Skeletal muscle tissue (tissue), 4 donors: ENCODE measurements around the gene GIMAP8. TPM values are rescaled to one million over a fixed set of nuclear protein-coding genes. Genes with fewer than 3 reads are reported as not detected.

Experiments used
- H3K27ac ChIP-seq: one replicate; pipeline ENCODE4 v1.7.0; 2013; ENCODE audit warnings: mild to moderate bottlenecking, low read depth, low read length, inconsistent platforms
- H3K27me3 ChIP-seq, 3 donors: one replicate each; pipeline ENCODE4 v1.7.0; 2013; ENCODE audit warnings: low read length in 3 of 3; ENCODE audit not compliant: control insufficient read depth in 3 of 3, insufficient read depth in 3 of 3
- H3K36me3 ChIP-seq, 3 donors: one replicate each; pipeline ENCODE4 v1.7.0; 2013; ENCODE audit warnings: low read length in 3 of 3; ENCODE audit not compliant: control insufficient read depth in 3 of 3, insufficient read depth in 3 of 3
- H3K4me1 ChIP-seq, 3 donors: one replicate each; pipeline ENCODE4 v1.7.0; 2013; ENCODE audit warnings: low read length in 3 of 3, mild to moderate bottlenecking in 3 of 3; ENCODE audit not compliant: control insufficient read depth in 3 of 3, insufficient read depth in 3 of 3
- H3K4me3 ChIP-seq, 3 donors: one replicate each; pipeline ENCODE4 v1.7.0; 2013; ENCODE audit warnings: low read length in 3 of 3
- H3K9ac ChIP-seq, 3 donors: one replicate each; pipeline ENCODE4 v1.7.0; 2013; ENCODE audit warnings: low read length in 3 of 3, mild to moderate bottlenecking in 3 of 3, moderate library complexity in 2 of 3, low read depth in 1 of 3
- H3K9me3 ChIP-seq, 3 donors: one replicate each; pipeline ENCODE4 v1.7.0; 2013; ENCODE audit warnings: low read length in 3 of 3; ENCODE audit not compliant: control insufficient read depth in 3 of 3
- total RNA-seq: library from RNA; depleted of rRNA; stranded (reverse); fragments of >200 nt; gene quantifications from one replicate; pipeline ENCODE4 v1.2.3, GENCODE V29; 2014
- donor health status: Osteomylitis.

Gene GIMAP8
- total RNA-seq, 1 donor from 2014 or later, result 12.0 TPM

DNA sequence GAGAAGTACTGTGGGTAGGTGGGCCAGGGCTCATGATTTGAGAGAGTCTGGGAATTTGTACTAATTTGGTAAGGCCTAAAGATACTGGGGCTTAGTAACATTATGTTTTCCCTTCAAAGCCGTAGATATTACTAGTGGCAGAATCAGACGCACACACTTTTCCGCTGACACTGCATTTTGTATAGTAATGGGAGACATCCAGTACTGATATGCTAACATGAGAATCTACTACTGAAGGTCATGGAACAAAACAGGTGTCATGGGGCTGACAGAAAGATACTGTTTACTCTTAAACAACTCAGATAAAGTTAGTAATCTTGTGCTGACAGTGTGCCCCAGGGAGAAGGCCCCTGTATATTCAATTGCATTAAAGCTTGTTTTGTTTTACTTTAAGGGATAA lies 53.2 kb downstream of the GIMAP8 start:
- no peaks in the 10 kb centered on the region for H3K27me3 ChIP-seq
- no peaks in the 10 kb centered on the region for H3K4me1 ChIP-seq
- H3K9ac ChIP-seq, result no peak overlapping the region
- H3K9me3 ChIP-seq, result no peaks in the 10 kb centered on the region
- H3K36me3 ChIP-seq, result no peaks in the 10 kb centered on the region
- no peak overlapping the region for H3K27ac ChIP-seq
- no peak overlapping the region for H3K4me3 ChIP-seq

DNA sequence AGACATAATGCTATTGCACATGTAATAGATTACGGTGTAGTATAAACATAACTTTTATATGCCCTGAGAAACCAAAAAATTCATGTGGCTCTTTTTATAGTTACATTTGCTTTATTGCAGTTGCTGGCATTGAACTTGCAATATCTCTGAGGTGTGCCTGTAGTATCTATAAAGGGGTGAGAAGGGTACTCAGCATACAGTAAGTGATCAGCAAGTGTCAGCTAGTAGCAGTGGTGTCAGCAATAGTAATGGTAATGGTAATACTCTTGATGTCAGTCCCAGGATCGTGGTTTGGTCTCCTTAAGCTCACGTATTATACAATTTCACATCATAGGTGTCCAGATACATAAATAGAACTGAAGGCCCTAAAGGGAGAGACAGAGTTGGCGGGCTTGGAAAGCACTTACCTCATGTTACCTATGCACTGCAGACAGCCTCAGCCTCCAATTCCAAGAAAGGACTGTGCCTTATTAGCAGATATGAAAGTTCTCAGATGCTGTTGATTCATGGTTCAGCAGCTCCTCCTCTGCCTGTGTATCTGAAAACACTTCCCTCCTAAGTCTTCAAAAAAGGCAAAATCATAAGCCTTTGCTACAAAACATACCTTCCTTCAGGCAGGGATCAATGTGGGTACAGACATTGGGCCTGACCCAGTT lies 57.6 kb downstream of the GIMAP8 start:
- no peak overlapping the region for H3K4me3 ChIP-seq

DNA sequence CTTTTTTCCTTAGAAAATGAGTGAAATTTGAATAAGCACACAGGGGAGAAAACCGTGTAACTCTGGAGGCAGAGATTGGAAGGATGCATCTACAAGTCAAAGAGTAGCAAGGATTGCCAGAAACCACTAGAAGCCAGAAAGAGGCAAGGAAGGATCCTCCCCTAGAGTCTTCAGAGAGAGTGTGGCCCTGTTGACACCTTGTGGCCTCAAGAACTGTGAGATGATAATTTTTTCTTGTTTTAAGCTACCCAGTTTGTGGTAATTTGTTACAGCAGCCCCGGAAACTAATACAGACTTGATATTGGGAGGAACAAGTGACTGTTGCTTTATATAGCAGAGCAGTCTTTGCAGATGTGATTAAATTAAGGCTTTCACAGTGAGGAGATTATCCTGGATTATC lies 60.6 kb downstream of the GIMAP8 start:
- Histone ChIP-seq H3K4me1 (no peaks in the 10 kb centered on the region), H3K36me3 (no peaks in the 10 kb centered on the region), H3K4me3 (no peak overlapping the region), H3K27ac (no peak overlapping the region), H3K9me3 (no peaks in the 10 kb centered on the region), H3K9ac (no peak overlapping the region), H3K27me3 (no peaks in the 10 kb centered on the region)

More for the DNA sequence above, 57.6 kb downstream of the GIMAP8 start:
- H3K9ac ChIP-seq, result no peak overlapping the region
- H3K9me3 ChIP-seq, result no peaks in the 10 kb centered on the region
- H3K4me1 ChIP-seq, result no peaks in the 10 kb centered on the region
- H3K27ac ChIP-seq, result no peak overlapping the region
- no peaks in the 10 kb centered on the region for H3K27me3 ChIP-seq
- H3K36me3 ChIP-seq, result no peaks in the 10 kb centered on the region

DNA sequence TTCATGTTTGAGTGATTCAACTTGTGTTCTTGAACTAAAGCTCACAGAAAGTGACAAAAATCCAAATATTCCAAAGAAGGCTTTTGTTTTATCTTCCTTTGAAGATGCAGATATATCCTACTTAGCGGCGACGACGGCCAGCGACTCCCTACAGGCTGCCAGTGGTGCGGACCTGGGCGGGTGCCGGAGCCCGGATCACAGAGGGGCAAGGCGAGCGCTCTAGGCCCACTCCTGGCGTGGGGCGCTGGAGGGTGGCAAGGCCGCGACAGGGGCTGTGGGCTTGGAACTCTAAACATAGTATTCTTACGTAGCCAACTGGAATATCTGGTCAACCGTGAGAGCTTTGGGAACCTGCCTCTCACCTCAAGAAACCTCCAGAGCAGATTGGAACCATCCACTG lies 63.3 kb downstream of the GIMAP8 start:
- peak overlapping the region in 2 of 3 donors; percentile 23 to 76 for H3K4me3 ChIP-seq
- H3K9ac ChIP-seq, result peak overlapping the region in 1 of 3 donors; percentile 57
- H3K4me1 ChIP-seq, result no peaks in the 10 kb centered on the region
- no peaks in the 10 kb centered on the region for H3K36me3 ChIP-seq
- peak overlapping the region; percentile 75 for H3K27ac ChIP-seq
- no peaks in the 10 kb centered on the region for H3K9me3 ChIP-seq
- H3K27me3 ChIP-seq, result no peaks in the 10 kb centered on the region

DNA sequence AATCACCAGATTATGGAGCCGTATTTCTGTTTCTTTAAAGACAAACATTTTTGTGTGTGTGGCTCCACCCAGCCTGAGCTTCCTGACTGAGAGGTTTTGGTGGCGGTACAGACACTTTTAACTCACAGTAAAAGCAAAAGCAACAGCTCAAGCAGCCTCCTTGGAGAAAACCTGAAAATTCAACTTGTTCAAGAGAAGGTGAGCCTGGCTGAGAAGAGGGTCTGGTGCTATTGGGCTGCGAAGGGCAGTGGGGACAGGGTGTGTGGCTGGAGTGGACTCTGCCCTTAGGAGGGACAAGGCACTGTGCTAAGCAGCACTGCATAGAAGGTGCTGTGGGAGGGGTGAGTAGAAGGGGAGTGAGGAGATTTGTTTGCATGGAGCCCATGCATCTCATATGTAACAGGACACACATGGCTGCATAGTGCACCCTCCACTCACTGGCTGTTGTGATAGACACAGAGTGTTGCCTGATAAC lies 64.4 kb downstream of the GIMAP8 start, which contains the start of gene GIMAP7:
Gene GIMAP7, plus strand, starts transcription at position 125 of the 475 bp plus-strand sequence. CDS start 5,103 bp downstream, outside the sequence.
- Histone ChIP-seq H3K4me3 (peak within 1 kb of the TSS; percentile 66 to 76 (median 72)), H3K27ac (peak within 1 kb of the TSS; percentile 75), H3K36me3 (no peaks in the 10 kb centered on the region), H3K9me3 (no peaks in the 10 kb centered on the region), H3K27me3 (no peaks in the 10 kb centered on the region), H3K4me1 (no peaks in the 10 kb centered on the region), H3K9ac (peak within 1 kb of the TSS; percentile 50 to 77 (median 75))

DNA sequence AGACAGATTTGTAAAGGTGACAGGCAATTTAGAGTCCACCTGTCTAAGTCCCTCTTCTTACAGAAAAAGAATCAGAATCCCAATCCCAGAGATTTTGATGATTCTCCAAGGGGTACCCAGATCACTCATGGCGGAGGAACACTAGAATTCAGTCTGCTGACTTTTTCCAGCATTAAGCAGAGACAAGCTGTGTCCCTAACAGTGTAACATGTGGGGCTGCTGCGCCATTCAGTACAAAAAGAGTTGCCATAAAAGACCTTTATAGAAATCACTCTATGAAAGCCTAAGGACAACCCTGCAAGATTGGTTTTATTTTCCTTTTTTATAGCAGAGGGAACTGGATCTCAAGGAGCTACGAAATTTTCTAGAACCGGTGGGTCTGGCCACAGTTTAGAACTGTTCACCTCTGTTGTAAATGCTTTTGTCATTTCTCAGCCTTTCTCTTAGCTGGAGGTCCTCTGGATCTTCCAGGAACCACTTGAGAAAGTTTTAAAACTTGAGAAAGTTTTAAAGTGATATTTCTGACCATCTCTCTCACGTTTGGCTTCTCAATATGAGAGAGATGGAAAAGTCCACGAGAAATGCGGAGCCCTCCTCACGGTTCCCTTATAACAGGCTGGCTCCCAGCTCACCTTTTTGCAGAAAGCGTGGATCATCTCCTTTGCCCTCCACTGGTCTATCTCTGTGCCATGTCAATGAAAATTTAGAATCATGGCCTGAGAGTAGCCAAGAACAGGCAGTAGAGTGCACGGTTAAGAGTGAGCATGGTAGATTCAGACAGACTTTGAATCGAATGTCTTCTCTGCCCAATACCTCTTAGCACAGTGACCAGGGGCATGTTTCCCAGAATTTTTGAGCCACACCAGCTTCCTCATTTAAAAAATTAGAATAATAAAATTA lies 65.1 kb downstream of the GIMAP8 start:
- Histone ChIP-seq H3K27me3 (no peaks in the 10 kb centered on the region), H3K36me3 (no peaks in the 10 kb centered on the region), H3K27ac (peak overlapping the region; percentile 75), H3K4me1 (no peaks in the 10 kb centered on the region), H3K4me3 (peak overlapping the region; percentile 66 to 76 (median 72)), H3K9ac (peak overlapping the region; percentile 50 to 77 (median 75)), H3K9me3 (no peaks in the 10 kb centered on the region)

DNA sequence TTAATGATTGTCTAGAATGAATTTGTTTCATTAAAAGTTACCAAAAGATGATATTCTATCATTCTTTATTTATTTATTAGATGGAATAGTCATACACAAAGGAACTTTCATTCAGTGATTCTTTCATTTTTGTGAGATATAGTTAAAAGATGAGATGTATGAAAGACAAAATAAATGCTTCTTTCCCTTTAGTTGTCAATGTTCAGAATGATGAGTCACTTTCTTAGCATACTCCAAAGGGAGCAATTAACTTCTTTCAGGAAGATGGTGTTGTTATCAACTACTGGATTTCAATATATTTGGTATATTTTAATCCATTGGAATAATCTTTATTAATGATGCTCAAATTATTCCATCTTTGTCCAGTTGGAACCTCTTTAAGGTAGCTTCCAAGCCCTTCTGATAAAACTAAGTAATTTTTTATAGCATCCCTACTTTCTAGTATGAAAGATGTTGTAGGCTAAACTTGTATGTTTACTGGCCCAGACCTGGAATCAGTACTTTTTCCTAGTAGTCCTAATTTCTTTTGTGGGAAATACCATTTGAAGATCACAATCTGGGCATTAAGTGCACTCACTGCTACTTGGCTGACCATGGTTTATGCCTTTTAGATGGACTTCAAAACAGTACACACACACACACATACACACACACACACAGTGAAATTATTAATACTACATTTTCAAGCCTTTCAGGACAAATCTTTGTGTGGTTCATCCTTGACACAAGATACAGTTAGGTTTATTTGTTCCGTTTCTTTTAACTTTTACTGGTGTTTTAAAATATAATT lies 66.7 kb downstream of the GIMAP8 start:
- Histone ChIP-seq H3K4me3 (peak overlapping the region; percentile 27 to 76 (median 38)), H3K36me3 (no peaks in the 10 kb centered on the region), H3K27ac (peak overlapping the region; percentile 75), H3K9me3 (no peaks in the 10 kb centered on the region), H3K9ac (peak overlapping the region; percentile 36 to 75 (median 52)), H3K4me1 (no peaks in the 10 kb centered on the region), H3K27me3 (no peaks in the 10 kb centered on the region)

DNA sequence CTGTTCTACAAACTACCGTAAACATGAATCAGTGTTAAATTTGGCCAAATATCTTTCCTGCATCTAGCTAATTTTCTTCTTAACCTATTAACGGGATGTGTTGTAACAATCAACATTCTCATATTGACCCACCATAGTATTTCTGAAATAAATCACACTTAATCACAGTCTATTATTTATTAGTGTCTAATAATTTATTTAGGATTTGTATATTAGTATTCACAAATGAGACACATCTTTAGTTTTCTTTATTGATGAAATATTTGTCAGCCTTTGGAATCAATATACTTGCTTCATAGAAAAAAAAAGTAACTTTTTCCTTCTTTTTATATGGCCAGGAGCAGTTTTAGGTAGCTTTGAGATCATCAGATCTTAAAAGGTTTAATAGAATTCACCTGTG lies 68.9 kb downstream of the GIMAP8 start:
- Histone ChIP-seq H3K4me3 (peak overlapping the region in 1 of 3 donors; percentile 17), H3K27me3 (no peaks in the 10 kb centered on the region), H3K9ac (peak overlapping the region in 1 of 3 donors; percentile 30), H3K4me1 (no peaks in the 10 kb centered on the region), H3K27ac (peak overlapping the region; percentile 52), H3K36me3 (no peaks in the 10 kb centered on the region), H3K9me3 (no peaks in the 10 kb centered on the region)

DNA sequence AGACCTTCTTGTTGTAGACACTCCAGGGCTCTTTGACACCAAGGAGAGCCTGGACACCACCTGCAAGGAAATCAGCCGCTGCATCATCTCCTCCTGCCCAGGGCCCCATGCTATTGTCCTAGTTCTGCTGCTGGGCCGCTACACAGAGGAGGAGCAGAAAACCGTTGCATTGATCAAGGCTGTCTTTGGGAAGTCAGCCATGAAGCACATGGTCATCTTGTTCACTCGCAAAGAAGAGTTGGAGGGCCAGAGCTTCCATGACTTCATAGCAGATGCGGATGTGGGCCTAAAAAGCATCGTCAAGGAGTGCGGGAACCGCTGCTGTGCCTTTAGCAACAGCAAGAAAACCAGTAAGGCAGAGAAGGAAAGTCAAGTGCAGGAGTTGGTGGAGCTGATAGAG lies 69.7 kb downstream of the GIMAP8 start:
- no peaks in the 10 kb centered on the region for H3K9me3 ChIP-seq
- no peaks in the 10 kb centered on the region for H3K27me3 ChIP-seq
- peak overlapping the region; percentile 52 for H3K27ac ChIP-seq
- H3K4me1 ChIP-seq, result no peaks in the 10 kb centered on the region
- no peaks in the 10 kb centered on the region for H3K36me3 ChIP-seq
- H3K4me3 ChIP-seq, result peak overlapping the region; percentile 16 to 32 (median 17)
- H3K9ac ChIP-seq, result peak overlapping the region in 2 of 3 donors; percentile 46 to 48
